COLO668 (cell line): Measurements from ENCODE around the gene FAM241B.

Experiments
- DNase-seq: peaks from one replicate; lab custom pipeline; 2025; ENCODE audit not compliant: unreplicated experiment; lab: John Stamatoyannopoulos, UW

FAM241B gene

GRCh38 chr10:69663369-69663947 lies 33.4 kb downstream of the FAM241B start:
- DNase-seq, result no peak

- DNase-seq, result no peak
These were observed 35.6 kb downstream of the FAM241B start for GRCh38 chr10:69665474-69666320.

DNA sequence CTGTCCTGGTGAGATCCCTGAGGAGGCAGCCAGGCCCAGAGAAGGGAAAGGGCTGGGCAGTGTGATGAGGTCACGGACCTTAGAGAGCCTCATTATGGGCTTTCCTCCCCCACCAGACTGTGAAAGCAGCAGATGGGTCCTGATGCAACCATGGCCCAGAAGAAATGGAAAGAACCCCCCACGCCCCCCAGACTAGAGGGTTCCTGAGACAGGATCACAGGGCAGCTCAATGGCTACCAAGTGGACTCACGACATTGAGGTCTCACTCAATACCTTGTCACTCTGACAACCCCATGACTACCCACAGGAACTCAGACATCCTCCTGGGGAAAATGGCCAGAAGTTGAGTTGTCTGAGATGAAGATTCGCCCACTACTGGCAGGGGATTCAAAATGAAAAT lies 36.7 kb downstream of the FAM241B start:
- DNase-seq, result no peak

DNA sequence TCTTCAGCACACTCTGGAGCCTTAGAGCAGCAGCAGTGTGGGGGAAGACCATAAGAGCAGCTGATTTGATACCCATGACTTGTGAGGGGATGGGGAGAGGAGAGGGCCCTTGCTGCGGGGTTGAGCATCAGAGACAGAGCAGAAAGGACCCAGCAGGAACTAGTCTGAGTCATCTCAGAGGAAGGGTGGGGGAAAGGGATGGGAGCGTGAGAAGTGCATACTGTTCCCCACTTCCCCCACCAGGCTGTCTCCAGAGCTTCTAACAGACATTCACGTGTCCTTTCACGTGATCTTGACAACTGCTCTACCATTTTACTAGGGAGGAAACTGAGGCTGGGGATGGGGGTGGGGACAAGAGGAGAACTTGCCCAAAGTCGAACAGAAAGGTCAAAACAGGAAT lies 38.7 kb downstream of the FAM241B start:
- no peak for DNase-seq

GRCh38 chr10:69669409-69669808 lies 39.4 kb downstream of the FAM241B start:
- DNase-seq, result no peak

GRCh38 chr10:69673521-69673920 lies 43.5 kb downstream of the FAM241B start:
- DNase-seq, result no peak

- DNase-seq, result no peak
These were observed 44.7 kb downstream of the FAM241B start for GRCh38 chr10:69674786-69675185.

DNA sequence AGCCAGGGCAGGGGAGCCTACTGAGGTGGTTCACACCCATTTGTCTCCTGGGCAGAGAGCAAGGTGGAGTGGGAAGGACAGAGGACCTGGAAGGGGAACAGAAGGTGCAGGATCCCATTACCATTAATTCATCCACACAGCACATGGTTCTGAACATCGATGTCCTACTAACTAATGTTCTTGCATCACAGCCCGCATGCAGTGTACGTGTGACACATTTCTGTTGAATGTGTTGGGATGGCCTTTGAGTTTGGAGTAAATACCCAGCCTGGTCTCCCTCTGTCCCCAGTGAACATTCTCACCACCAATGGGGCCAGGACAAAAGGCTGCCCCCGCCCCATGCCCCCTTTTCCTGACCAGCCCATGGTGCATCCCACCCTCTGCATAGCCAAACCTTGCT lies 46.3 kb downstream of the FAM241B start:
- no peak for DNase-seq

DNA sequence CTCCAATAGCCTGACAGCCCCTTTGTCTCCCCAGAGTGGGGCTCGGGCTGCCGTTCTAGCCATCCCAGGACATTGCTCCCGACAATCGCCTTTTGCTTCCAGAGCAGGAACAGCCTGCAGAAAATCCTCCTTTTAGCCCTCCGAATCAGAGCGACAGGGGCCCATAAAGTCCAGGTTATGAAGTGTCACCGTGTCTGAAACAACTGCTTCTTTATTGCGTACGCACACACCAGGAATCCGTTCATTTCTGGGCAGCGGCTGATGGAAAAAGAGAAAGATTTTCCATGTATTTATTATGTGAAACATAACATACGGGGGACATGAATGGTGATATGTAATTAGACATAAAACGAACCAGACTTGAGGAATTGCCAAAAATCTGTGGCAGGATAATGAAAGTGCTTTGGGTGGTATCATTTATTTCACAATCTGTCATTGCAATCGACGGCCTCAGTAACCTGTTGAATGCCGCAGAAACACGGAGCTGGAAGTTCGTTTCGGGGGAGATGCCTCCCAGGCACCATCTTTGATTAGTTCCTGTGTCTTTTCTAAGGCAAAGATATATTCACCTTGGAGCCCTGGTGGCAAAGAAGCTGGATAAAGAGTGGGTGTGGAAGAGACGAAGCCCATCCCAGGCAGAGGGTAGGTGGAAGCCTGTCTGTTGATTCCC lies 48.1 kb downstream of the FAM241B start:
- no peak for DNase-seq

DNA sequence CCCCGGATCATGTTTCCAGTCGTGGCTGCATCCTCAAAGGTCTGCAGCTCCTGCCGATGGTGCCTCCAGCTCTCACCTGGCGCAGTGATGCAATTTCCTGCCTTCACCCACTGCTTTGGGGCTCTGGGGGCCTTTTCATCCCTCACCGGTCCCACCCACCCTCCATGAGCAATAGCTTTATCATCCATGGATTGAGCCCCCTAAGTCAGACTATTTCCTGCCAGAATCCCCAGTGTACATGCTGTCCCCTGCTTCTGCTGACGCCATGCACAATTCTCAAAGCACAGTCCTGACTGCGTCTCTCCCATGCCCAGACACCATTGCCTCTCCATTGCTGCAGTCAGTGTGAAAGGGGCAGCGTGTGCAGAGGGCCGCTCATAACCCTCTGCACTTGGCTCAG lies 49.7 kb downstream of the FAM241B start:
- no peak for DNase-seq

- no peak for DNase-seq
These were observed 50.6 kb downstream of the FAM241B start for GRCh38 chr10:69680610-69681009.

- no peak for DNase-seq
These were observed 51.4 kb downstream of the FAM241B start for GRCh38 chr10:69681436-69681835.

GRCh38 chr10:69682955-69683474 lies 53.0 kb downstream of the FAM241B start:
- no peak for DNase-seq
